HTERT RPE-1 (cell line): ENCODE measurements around the gene KLHL15.

ENCODE experiments used
- in situ Hi-C: fragments of 300-500 bp; cut with MboI; formaldehyde crosslinking; loops from 4 replicates; pipeline ENCODE4 v1.14.3; 2020; ENCODE audit warnings: low sequenced_read_pairs

KLHL15 gene

GRCh38 chrX:23952984-23953907 lies 73.7 kb downstream of the KLHL15 start:
- in situ Hi-C loops: no loop called here

GRCh38 chrX:23952391-23952790 lies 74.6 kb downstream of the KLHL15 start:
- in situ Hi-C loops: no loop called here

GRCh38 chrX:23945206-23945605 lies 81.8 kb downstream of the KLHL15 start:
- in situ Hi-C loops: no loop called here

- in situ Hi-C loops: no loop called here
Measured at GRCh38 chrX:23944234-23944633, 82.8 kb downstream of the KLHL15 start.

GRCh38 chrX:23939203-23939602 lies 87.8 kb downstream of the KLHL15 start:
- in situ Hi-C loops: no loop called here

- in situ Hi-C loops: no loop called here
Measured at GRCh38 chrX:23938690-23939089, 88.3 kb downstream of the KLHL15 start.

GRCh38 chrX:23937100-23937499 lies 89.9 kb downstream of the KLHL15 start:
- in situ Hi-C loops: no loop called here

GRCh38 chrX:23936180-23936579 lies 90.8 kb downstream of the KLHL15 start:
- in situ Hi-C loops: no loop called here

GRCh38 chrX:23935106-23935505 lies 91.9 kb downstream of the KLHL15 start:
- in situ Hi-C loops: no loop called here
